GM23338 (cell line): ENCODE data around the gene KLLN. TPM values are rescaled to one million over a fixed set of nuclear protein-coding genes. Genes with fewer than 3 reads are reported as not detected.

ENCODE experiments used
- polyA plus RNA-seq: library from polyadenylated mRNA; unstranded; fragments of >200 nt; fragmentation: Nextera tagmentation; extraction: Ambion mirVana; gene quantifications from 2 replicates; pipeline ENCODE4 v1.2.1, GENCODE V29; 2016
- small RNA-seq: library from RNA; depleted of rRNA; stranded (forward); fragments of <200 nt; gene quantifications from one replicate; pipeline ENCODE3, GENCODE V24; 2014; ENCODE audit warnings: low replicate concordance
- total RNA-seq: library from RNA; depleted of rRNA; stranded (reverse); fragments of >200 nt; shearing (Covaris generic); gene quantifications from 2 replicates; pipeline ENCODE4 v1.2.3, GENCODE V29; 2014; rRNA removed

The KLLN gene
- total and polyA plus RNA-seq, 2 experiments from 2014 or later: 0.24 to 0.29 TPM

Small RNA genes within 50 kb of the gene (small RNA-seq; reads per million reads assigned to genes)
- not detected for gene RN7SL78P

Other genes starting within 250 kb of the KLLN start
- gene PAPSS2, start 203.7 kb downstream of the KLLN start, total RNA-seq: 17.1 and 19.6 TPM in 2 replicates
- 12.9 and 13.2 TPM in 2 replicates for gene PAPSS2, start 203.7 kb downstream of the KLLN start, polyA plus RNA-seq
- gene ATAD1, start 45.3 kb downstream of the KLLN start, total RNA-seq: 43.3 and 49.6 TPM in 2 replicates
- 26.3 and 30.3 TPM in 2 replicates for gene ATAD1, start 45.3 kb downstream of the KLLN start, polyA plus RNA-seq
- gene PTEN, start 92 bp upstream of the KLLN start, total RNA-seq: 50.0 and 64.0 TPM in 2 replicates
- 20.8 and 23.4 TPM in 2 replicates for gene PTEN, start 92 bp upstream of the KLLN start, polyA plus RNA-seq